MCF 10A (cell line): ENCODE data around the gene RIT1. TPM values are rescaled to one million over a fixed set of nuclear protein-coding genes. Genes with fewer than 3 reads are reported as not detected.

Source experiments
- BruUV-seq: library from RNA; stranded (reverse); fragments of 400-500 nt; replicated peaks from 2 replicates; lab custom pipeline; 2021; lab: Mats Ljungman, UMichigan
- CTCF ChIA-PET: fragments of 300-600 bp; sonication (Branson Sonifier 250); formaldehyde crosslinking; extraction: SDS; loops from one replicate; lab custom pipeline; 2021; ENCODE audit warnings: antibody characterized with exemption, inconsistent platforms; lab: Yijun Ruan, JAX
- POLR2A ChIA-PET: fragments of 300-600, 350-650 bp; sonication (Branson Sonifier 250); formaldehyde crosslinking; extraction: SDS; loops from one replicate; lab custom pipeline; 2020; ENCODE audit warnings: antibody characterized with exemption, inconsistent platforms; lab: Yijun Ruan, JAX
- DNase-seq: peaks from one replicate; pipeline ENCODE4 v3.0.0-alpha.2; 2018; ENCODE audit not compliant: unreplicated experiment
- H3K27ac Mint-ChIP-seq: one replicate; pipeline ENCODE4 v1.8.0; 2022; ENCODE audit warnings: mild to moderate bottlenecking, low read depth, mixed read lengths; ENCODE audit not compliant: unreplicated experiment
- H3K27me3 Mint-ChIP-seq: one replicate; pipeline ENCODE4 v1.8.0; 2022; ENCODE audit warnings: mixed read lengths; ENCODE audit not compliant: insufficient read depth, unreplicated experiment
- H3K36me3 Mint-ChIP-seq: one replicate; pipeline ENCODE4 v1.8.0; 2022; ENCODE audit warnings: mild to moderate bottlenecking, moderate library complexity, mixed read lengths; ENCODE audit not compliant: insufficient read depth, unreplicated experiment
- H3K4me1 Mint-ChIP-seq: one replicate; pipeline ENCODE4 v1.8.0; 2022; ENCODE audit warnings: mixed read lengths; ENCODE audit not compliant: insufficient read depth, unreplicated experiment
- H3K4me3 Mint-ChIP-seq: one replicate; pipeline ENCODE4 v1.8.0; 2022; ENCODE audit warnings: mild to moderate bottlenecking, moderate library complexity, mixed read lengths; ENCODE audit not compliant: unreplicated experiment
- H3K9me3 Mint-ChIP-seq: one replicate; pipeline ENCODE4 v1.8.0; 2022; ENCODE audit warnings: mixed read lengths; ENCODE audit not compliant: unreplicated experiment
- intact Hi-C: fragments of 100-400 bp; cut with micrococcal nuclease; formaldehyde crosslinking; loops from 2 replicates; pipeline ENCODE4 v1.14.1; 2022
- total RNA-seq: library from RNA; stranded (reverse); gene quantifications from 2 replicates; pipeline ENCODE4 v1.2.3, GENCODE V29; 2022
- TF ChIP-seq, protein P1 (sequence below): fragments of 200-600 bp; IDR thresholded peaks from one replicate; pipeline ENCODE4 v1.8.0; 2022; ENCODE audit warnings: antibody characterized with exemption, mild to moderate bottlenecking; ENCODE audit not compliant: unreplicated experiment

RIT1 gene
- total RNA-seq, 1 experiment from 2014 or later, result 36.2 TPM

DNA sequence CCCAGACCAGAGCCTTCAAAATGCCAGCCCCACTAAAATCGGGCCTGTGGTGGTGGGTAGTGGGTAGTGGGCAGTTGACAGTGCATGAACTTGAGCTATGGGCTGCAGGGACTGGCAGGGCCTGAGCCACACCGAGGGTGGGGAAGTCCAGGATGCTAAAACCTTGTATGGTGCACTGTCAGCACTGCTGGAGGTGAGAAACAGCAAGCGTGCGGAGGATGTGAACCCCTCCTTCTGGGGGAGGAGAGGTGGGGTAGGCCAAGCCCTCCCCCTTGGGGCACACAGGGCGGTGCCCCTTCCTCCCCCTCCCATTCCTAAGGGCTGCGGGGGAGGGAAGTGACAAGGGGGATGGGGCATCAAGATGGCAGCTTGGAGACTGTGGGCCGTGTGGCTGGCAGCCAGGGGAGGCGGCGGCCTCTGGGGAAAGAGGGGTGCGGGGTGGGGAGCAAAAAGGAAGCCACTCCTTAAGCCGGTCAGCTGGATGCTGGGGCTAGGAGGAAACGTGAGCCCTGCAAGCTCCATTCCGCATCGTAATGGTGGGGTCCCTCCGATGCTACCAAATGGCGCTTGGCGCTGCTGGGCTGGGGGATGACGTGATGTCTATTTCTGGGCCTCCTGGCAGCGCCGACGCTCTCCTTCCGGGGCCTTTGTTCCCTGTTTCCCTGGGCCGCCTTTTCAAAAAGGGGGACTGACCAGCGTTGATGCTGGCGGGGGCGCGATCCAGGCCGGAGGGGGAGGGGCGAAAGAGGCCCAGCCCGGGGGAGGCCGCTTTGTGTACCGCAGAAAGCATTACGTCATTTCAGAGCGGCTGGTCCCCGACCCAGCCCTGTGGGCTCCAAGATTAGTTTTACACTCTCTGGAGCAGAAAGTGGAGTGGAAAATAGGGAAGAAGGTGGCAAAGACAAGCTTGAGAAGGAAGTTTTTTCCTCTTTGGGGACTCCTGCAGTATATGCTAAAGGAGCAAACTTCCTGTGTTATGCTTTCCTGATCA, 51.0 kb downstream of the RIT1 start:
- ChIA-PET CTCF (interaction anchor here (0.7 to 1.1 kb wide), 2 partner anchors 10 to 342 kb away, joined by 3 to 4 read pairs; no protein-coding TSS in a partner anchor), POLR2A (interaction anchor here (0.6 to 4.5 kb wide), 13 partner anchors 10 to 194 kb away, joined by 3 to 41 read pairs (median 4); partner anchors contain the start of genes KHDC4 and LAMTOR2)
- no peak overlapping the region for H3K27ac Mint-ChIP-seq

DNA sequence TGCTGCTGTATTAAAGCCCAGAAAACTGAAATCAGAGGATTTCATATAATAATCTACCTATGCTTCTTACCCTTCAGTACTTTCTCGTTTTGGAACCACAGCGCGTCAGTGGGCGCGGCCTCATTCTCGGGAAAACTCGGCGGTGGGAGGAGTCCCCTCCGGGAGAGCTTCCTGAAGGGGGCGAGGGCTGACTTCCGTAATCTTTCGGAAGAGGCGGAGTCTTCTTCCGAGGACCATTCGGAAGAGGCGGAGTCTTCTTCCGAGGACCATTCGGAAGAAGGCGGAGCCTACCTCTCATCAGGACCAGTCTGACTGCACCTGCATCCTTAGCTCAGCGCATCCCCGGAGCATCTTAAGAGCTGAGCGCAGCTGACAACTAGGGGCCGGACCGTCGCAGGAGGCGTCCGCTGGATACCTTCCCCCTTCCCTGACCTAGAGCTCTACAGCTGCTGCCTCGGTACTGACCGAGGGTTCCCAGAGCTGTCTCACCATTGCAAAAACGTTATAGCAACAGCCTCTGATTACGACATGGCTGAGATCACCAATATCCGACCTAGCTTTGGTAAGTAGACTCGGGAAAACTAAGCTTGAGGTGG, 51.8 kb downstream of the RIT1 start, which contains the start of gene SYT11:
Gene SYT11, plus strand, starts transcription at position 334 of the 596 bp plus-strand sequence. Its CDS starts 195 bp downstream, at position 529.
- ChIA-PET POLR2A (interaction anchor here (0.6 to 4.5 kb wide), 16 partner anchors 9 to 355 kb away, joined by 3 to 41 read pairs (median 3); partner anchors contain the start of genes KHDC4 and LAMTOR2), CTCF (interaction anchor here (0.6 to 1.1 kb wide), 2 partner anchors 10 to 248 kb away, joined by 3 to 4 read pairs; no protein-coding TSS in a partner anchor)
- H3K4me3 Mint-ChIP-seq, result peak within 1 kb of the TSS; percentile 99
- no TSS peak for BruUV-seq
- no peak within 1 kb of the TSS for H3K27ac Mint-ChIP-seq
- peak; percentile 99 for DNase-seq
- no peaks in the 10 kb centered on the region for H3K9me3 Mint-ChIP-seq
- peaks cover 16% of the 10 kb centered on the region for H3K4me1 Mint-ChIP-seq
- H3K36me3 Mint-ChIP-seq, result peaks cover 13% of the 10 kb centered on the region
- H3K27me3 Mint-ChIP-seq, result peaks cover 20% of the 10 kb centered on the region
- intact Hi-C loops, result loop anchor here (2.0 to 5.0 kb wide), 2 partner anchors 33 to 53 kb away; partner anchors contain the start of gene RIT1
- TF ChIP-seq, protein P1, sequence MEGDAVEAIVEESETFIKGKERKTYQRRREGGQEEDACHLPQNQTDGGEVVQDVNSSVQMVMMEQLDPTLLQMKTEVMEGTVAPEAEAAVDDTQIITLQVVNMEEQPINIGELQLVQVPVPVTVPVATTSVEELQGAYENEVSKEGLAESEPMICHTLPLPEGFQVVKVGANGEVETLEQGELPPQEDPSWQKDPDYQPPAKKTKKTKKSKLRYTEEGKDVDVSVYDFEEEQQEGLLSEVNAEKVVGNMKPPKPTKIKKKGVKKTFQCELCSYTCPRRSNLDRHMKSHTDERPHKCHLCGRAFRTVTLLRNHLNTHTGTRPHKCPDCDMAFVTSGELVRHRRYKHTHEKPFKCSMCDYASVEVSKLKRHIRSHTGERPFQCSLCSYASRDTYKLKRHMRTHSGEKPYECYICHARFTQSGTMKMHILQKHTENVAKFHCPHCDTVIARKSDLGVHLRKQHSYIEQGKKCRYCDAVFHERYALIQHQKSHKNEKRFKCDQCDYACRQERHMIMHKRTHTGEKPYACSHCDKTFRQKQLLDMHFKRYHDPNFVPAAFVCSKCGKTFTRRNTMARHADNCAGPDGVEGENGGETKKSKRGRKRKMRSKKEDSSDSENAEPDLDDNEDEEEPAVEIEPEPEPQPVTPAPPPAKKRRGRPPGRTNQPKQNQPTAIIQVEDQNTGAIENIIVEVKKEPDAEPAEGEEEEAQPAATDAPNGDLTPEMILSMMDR, result no peak

More for the DNA sequence above, 51.0 kb downstream of the RIT1 start:
- no TSS peak for BruUV-seq
- intact Hi-C loops, result loop anchor here (2.0 to 5.0 kb wide), 2 partner anchors 33 to 52 kb away; partner anchors contain the start of gene RIT1
- TF ChIP-seq, protein P1, result no peak
- H3K9me3 Mint-ChIP-seq, result no peaks in the 10 kb centered on the region
- H3K4me3 Mint-ChIP-seq, result no peak overlapping the region
- H3K36me3 Mint-ChIP-seq, result peaks cover 4% of the 10 kb centered on the region
- peaks cover 15% of the 10 kb centered on the region for H3K4me1 Mint-ChIP-seq
- DNase-seq, result no peak
- H3K27me3 Mint-ChIP-seq, result peaks cover 20% of the 10 kb centered on the region

DNA sequence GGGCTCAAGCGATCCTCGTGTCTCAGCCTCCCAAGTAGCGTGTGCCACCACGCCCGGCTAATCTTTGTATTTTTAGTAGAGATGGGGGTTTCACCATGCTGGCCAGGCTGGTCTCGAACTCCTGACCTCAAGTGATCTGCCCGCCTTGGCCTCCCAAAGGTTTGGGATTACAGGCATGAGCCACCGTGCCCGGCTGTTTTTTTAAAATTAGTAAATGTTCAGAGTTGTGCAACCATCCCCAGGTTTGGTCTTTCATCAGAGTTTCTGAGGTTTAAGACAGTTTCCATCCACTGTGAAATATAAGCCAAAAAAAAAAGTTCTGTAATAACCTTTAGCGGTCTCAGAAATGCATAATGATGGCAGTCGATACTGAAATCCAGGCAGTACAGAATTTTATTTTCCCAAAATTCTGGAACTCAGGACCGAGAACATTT, 52.3 kb downstream of the RIT1 start:
- Mint-ChIP-seq H3K4me3 (peak overlapping the region; percentile 99), H3K27ac (no peak overlapping the region), H3K36me3 (peaks cover 18% of the 10 kb centered on the region), H3K27me3 (peaks cover 20% of the 10 kb centered on the region), H3K4me1 (peaks cover 16% of the 10 kb centered on the region), H3K9me3 (no peaks in the 10 kb centered on the region)
- BruUV-seq, result no TSS peak
- POLR2A ChIA-PET, result interaction anchor here (0.5 to 4.5 kb wide), 14 partner anchors 9 to 354 kb away, joined by 3 to 41 read pairs (median 4); partner anchors contain the start of genes KHDC4 and LAMTOR2
- CTCF ChIA-PET, result interaction anchor here (0.6 to 1.1 kb wide), 2 partner anchors 11 to 249 kb away, joined by 3 to 4 read pairs; no protein-coding TSS in a partner anchor
- peak; percentile 80 for DNase-seq
- intact Hi-C loops, result loop anchor here (2.0 to 5.0 kb wide), 2 partner anchors 34 to 53 kb away; partner anchors contain the start of gene RIT1
- TF ChIP-seq, protein P1, result no peak
